Vagina (tissue), 2 donors: ENCODE measurements around the gene CAPRIN1. TPM values are rescaled to one million over a fixed set of nuclear protein-coding genes. Genes with fewer than 3 reads are reported as not detected.

Source experiments
- DNase-seq, 2 donors: peaks; one replicate each; pipeline ENCODE4 v3.0.0-alpha.2; 2017; ENCODE audit errors: extremely low spot score in 2 of 2
- H3K27ac ChIP-seq: fragments of 200-600 bp; sonication (generic); one replicate; pipeline ENCODE4 v1.5.1; 2019
- H3K27me3 ChIP-seq: fragments of 200-600 bp; sonication (generic); one replicate; pipeline ENCODE4 v1.5.1; 2019
- H3K36me3 ChIP-seq, 2 donors: fragments of 200-600 bp; sonication (generic); one replicate each; pipeline ENCODE4 v1.5.1; 2017 to 2019
- H3K4me1 ChIP-seq: fragments of 200-600 bp; sonication (generic); one replicate; pipeline ENCODE4 v1.5.1; 2019
- H3K4me3 ChIP-seq, 2 donors: fragments of 200-600 bp; sonication (generic); 1 replicate in 1 of 2; 2 replicates in 1 of 2; pipeline ENCODE4 v1.5.1; 2016 to 2019
- H3K9me3 ChIP-seq: fragments of 200-600 bp; sonication (generic); one replicate; pipeline ENCODE4 v1.5.1; 2019
- POLR2A ChIP-seq, 2 donors: fragments of 450-650 bp; IDR thresholded peaks; one replicate each; pipeline ENCODE4 v1.6.1; 2017; ENCODE audit warnings: antibody characterized with exemption in 2 of 2, mild to moderate bottlenecking in 2 of 2, moderate library complexity in 2 of 2
- POLR2AphosphoS5 ChIP-seq, 2 donors: sonication (generic); formaldehyde crosslinking; IDR thresholded peaks; one replicate each; pipeline ENCODE4 v1.9.0; 2017; ENCODE audit warnings: antibody characterized with exemption in 2 of 2, mild to moderate bottlenecking in 2 of 2, low read depth in 1 of 2; ENCODE audit not compliant: insufficient read depth in 1 of 2
- intact Hi-C: fragments of 100-400 bp; cut with DNase I; formaldehyde crosslinking; loops from one replicate; pipeline ENCODE4 v1.15.1; 2023
- total RNA-seq: library from RNA; depleted of rRNA; stranded (reverse); fragments of >200 nt; gene quantifications from one replicate; pipeline ENCODE4 v1.2.3, GENCODE V29; 2016
- TF ChIP-seq, protein P1 (sequence below), 3 experiments: fragments of 450-650 bp in 2 of 3; fragments of 200-600 bp in 1 of 3; sonication (generic) in 1 of 3; IDR thresholded peaks; one replicate each; pipeline ENCODE4 v1.5.1; 2017 to 2019; ENCODE audit warnings: antibody characterized with exemption in 3 of 3, mild to moderate bottlenecking in 2 of 3, moderate library complexity in 2 of 3

CAPRIN1 gene
- total RNA-seq, 1 donor from 2014 or later, result 123 TPM

- intact Hi-C loops, result loop anchor here (5.0 kb wide), 1 partner anchor 54 kb away; the partner anchor contains the start of gene CAPRIN1
- no peaks in the 10 kb centered on the region for H3K9me3 ChIP-seq
Observed at GRCh38 chr11:34105957-34106504, 54.5 kb downstream of the CAPRIN1 start.

DNA sequence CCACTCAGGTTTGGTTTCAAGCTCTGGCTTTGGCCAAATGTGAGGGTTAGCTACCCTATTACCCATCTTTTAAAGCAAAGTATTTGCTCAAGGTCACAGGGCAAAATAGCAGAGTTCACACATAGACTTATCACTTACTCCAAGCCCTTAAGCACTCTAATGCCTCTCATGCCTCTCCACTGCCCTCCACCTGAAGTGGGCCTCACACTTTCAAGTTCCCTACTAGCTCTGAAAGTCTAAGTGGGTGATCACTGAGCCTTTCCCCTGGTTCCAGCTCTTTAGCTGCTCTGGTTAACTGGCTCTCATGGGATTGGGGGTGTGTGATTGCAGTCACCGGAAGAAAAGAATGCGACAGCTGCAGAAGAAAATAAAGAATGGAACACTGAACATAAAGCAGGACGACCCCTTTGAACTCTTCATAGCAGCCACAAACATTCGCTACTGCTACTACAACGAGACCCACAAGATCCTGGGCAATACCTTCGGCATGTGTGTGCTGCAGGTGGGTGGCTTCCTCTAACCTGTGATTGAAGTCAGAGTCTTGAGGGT, 60.3 kb downstream of the CAPRIN1 start:
- H3K4me3 ChIP-seq, result no peak overlapping the region
- H3K4me1 ChIP-seq, result peaks cover 12% of the 10 kb centered on the region
- no peak for DNase-seq
- H3K9me3 ChIP-seq, result no peaks in the 10 kb centered on the region
- no peak overlapping the region for H3K27ac ChIP-seq
- intact Hi-C loops, result no loop called here
- H3K36me3 ChIP-seq, result peaks cover 6 to 82% of the 10 kb centered on the region in 2 donors
- no peaks in the 10 kb centered on the region for H3K27me3 ChIP-seq
- TF ChIP-seq, protein P1, sequence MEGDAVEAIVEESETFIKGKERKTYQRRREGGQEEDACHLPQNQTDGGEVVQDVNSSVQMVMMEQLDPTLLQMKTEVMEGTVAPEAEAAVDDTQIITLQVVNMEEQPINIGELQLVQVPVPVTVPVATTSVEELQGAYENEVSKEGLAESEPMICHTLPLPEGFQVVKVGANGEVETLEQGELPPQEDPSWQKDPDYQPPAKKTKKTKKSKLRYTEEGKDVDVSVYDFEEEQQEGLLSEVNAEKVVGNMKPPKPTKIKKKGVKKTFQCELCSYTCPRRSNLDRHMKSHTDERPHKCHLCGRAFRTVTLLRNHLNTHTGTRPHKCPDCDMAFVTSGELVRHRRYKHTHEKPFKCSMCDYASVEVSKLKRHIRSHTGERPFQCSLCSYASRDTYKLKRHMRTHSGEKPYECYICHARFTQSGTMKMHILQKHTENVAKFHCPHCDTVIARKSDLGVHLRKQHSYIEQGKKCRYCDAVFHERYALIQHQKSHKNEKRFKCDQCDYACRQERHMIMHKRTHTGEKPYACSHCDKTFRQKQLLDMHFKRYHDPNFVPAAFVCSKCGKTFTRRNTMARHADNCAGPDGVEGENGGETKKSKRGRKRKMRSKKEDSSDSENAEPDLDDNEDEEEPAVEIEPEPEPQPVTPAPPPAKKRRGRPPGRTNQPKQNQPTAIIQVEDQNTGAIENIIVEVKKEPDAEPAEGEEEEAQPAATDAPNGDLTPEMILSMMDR (IDR thresholded peaks at IDR 0.05), result no peak
- TF ChIP-seq POLR2A (IDR thresholded peaks at IDR 0.05) (no peak), POLR2AphosphoS5 (IDR thresholded peaks at IDR 0.05; ENCODE audit: insufficient read depth in 1 of 2, low read depth in 1 of 2) (no peak)

More at GRCh38 chr11:34105957-34106504, 54.5 kb downstream of the CAPRIN1 start:
- TF ChIP-seq POLR2A (IDR thresholded peaks at IDR 0.05), result no peak
- no peak for TF ChIP-seq POLR2AphosphoS5 (IDR thresholded peaks at IDR 0.05; ENCODE audit: insufficient read depth in 1 of 2, low read depth in 1 of 2)
- TF ChIP-seq, protein P1 (IDR thresholded peaks at IDR 0.05), result no peak
- DNase-seq, result no peak
- Histone ChIP-seq H3K36me3 (peaks cover 0 to 25% of the 10 kb centered on the region in 2 donors), H3K4me1 (peaks cover 21% of the 10 kb centered on the region), H3K27me3 (no peaks in the 10 kb centered on the region), H3K27ac (peak overlapping the region; percentile 83), H3K4me3 (peak overlapping the region; percentile 61 to 68)

DNA sequence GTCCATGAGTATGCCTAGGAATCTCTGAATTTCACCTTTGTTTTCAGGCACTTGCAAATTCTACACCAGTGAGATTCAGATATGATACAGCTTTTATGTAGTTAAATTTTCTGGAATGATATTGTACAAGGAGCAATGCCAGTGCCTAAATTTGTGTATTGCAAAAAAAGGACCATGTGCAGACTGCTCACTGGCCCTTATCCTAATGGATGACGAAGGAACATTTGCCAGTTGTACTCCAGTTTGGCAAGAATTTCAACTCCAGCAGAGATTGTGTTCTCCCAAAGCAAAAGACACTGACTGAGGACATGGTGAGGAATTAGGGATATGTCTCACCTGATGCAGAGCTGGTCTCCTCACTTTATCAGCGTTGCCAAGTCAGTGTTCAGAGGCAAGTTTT, 62.5 kb downstream of the CAPRIN1 start:
- H3K36me3 ChIP-seq, result peaks cover 6 to 95% of the 10 kb centered on the region in 2 donors
- H3K4me1 ChIP-seq, result no peaks in the 10 kb centered on the region
- no peaks in the 10 kb centered on the region for H3K27me3 ChIP-seq
- no peak for TF ChIP-seq POLR2AphosphoS5 (IDR thresholded peaks at IDR 0.05; ENCODE audit: insufficient read depth in 1 of 2, low read depth in 1 of 2)
- TF ChIP-seq, protein P1 (IDR thresholded peaks at IDR 0.05), result no peak
- TF ChIP-seq POLR2A (IDR thresholded peaks at IDR 0.05), result no peak
- no peaks in the 10 kb centered on the region for H3K9me3 ChIP-seq
- H3K4me3 ChIP-seq, result no peak overlapping the region
- no peak for DNase-seq
- H3K27ac ChIP-seq, result no peak overlapping the region
- intact Hi-C loops, result no loop called here

DNA sequence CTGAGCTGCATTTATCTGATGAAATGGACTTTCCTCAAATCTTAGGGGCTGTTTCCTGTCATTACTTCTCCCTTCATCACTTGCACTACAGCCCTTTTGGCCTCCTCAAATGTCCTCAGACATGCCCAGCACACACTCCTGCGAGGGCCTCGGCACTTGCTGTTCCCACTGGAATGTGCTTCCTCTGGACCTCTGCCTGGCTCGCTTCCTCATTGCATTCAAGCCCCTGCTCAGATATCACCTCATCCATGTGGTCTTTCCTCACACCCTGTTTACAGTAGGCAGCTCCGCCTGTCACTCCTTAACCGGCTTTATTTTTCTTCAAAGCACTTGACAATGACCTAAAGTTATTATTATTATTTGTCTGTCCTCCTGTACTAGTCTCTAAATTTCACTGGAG, 62.9 kb downstream of the CAPRIN1 start:
- DNase-seq, result no peak

More for the DNA sequence above, 62.9 kb downstream of the CAPRIN1 start:
- no peaks in the 10 kb centered on the region for H3K9me3 ChIP-seq
- H3K36me3 ChIP-seq, result peaks cover 6 to 95% of the 10 kb centered on the region in 2 donors
- no peaks in the 10 kb centered on the region for H3K27me3 ChIP-seq
- intact Hi-C loops, result no loop called here
- H3K4me1 ChIP-seq, result no peaks in the 10 kb centered on the region
- H3K27ac ChIP-seq, result no peak overlapping the region
- TF ChIP-seq, protein P1 (IDR thresholded peaks at IDR 0.05), result no peak
- TF ChIP-seq POLR2AphosphoS5 (IDR thresholded peaks at IDR 0.05; ENCODE audit: insufficient read depth in 1 of 2, low read depth in 1 of 2), result no peak
- no peak for TF ChIP-seq POLR2A (IDR thresholded peaks at IDR 0.05)
- no peak overlapping the region for H3K4me3 ChIP-seq
